ENCODE results near the gene ATP11A.

GRCh38 chr13:112686987-112687386 is 2.9 kb upstream of the ATP11A start:
- TF ChIP-seq EZH2 (IDR thresholded peaks at IDR 0.05; ENCODE audit: borderline replicate concordance): no peak
- TF ChIP-seq EZH2phosphoT487 (IDR thresholded peaks at IDR 0.05; ENCODE audit: low read depth, severe bottlenecking, unreplicated experiment): no peak
